HepG2 (cell line): Measurements from ENCODE around the gene ATP13A3. TPM values are rescaled to one million over a fixed set of nuclear protein-coding genes. Genes with fewer than 3 reads are reported as not detected.

ENCODE experiments used
- CBX5 ChIP-seq: sonication (generic); formaldehyde crosslinking; IDR thresholded peaks from 2 replicates; pipeline ENCODE4 v1.4.0; 2020; ENCODE audit warnings: missing genetic modification reagents, borderline replicate concordance
- HMG20B ChIP-seq: conservative IDR thresholded peaks from 2 replicates; pipeline ENCODE4 v1.6.1; 2016; ENCODE audit warnings: missing genetic modification reagents, missing compliant biosample characterization
- HMGA1 ChIP-seq: sonication (generic); formaldehyde crosslinking; conservative IDR thresholded peaks from 2 replicates; pipeline ENCODE4 v1.4.0; 2020; ENCODE audit warnings: missing genetic modification reagents
- MTF2 ChIP-seq: sonication (generic); formaldehyde crosslinking; IDR thresholded peaks from 2 replicates; pipeline ENCODE4 v1.5.0; 2020; ENCODE audit warnings: missing genetic modification reagents, borderline replicate concordance
- MYNN ChIP-seq: sonication (generic); formaldehyde crosslinking; IDR thresholded peaks from 2 replicates; pipeline ENCODE4 v1.4.0; 2020; ENCODE audit warnings: mild to moderate bottlenecking, low read depth, missing genetic modification reagents
- NRL ChIP-seq: sonication (generic); formaldehyde crosslinking; IDR thresholded peaks from 2 replicates; pipeline ENCODE4 v1.5.0; 2020; ENCODE audit warnings: missing genetic modification reagents, mild to moderate bottlenecking, moderate library complexity, borderline replicate concordance
- TRIM22 ChIP-seq: fragments of 450-650 bp; IDR thresholded peaks from 2 replicates; pipeline ENCODE4 v1.6.1; 2017
- XBP1 ChIP-seq: sonication (generic); formaldehyde crosslinking; IDR thresholded peaks from 2 replicates; pipeline ENCODE4 v1.5.0; 2020; ENCODE audit warnings: missing genetic modification reagents
- ZFP91 ChIP-seq: sonication (generic); formaldehyde crosslinking; IDR thresholded peaks from 2 replicates; pipeline ENCODE4 v1.9.0; 2022; ENCODE audit warnings: missing genetic modification reagents, mild to moderate bottlenecking, borderline replicate concordance
- ZNF234 ChIP-seq: sonication (generic); formaldehyde crosslinking; conservative IDR thresholded peaks from 2 replicates; pipeline ENCODE4 v1.5.1; 2020; ENCODE audit warnings: mild to moderate bottlenecking, missing genetic modification reagents
- ZNF251 ChIP-seq: sonication (generic); formaldehyde crosslinking; IDR thresholded peaks from 2 replicates; pipeline ENCODE4 v1.9.0; 2021; ENCODE audit warnings: mild to moderate bottlenecking, missing genetic modification reagents
- ZNF280B ChIP-seq: sonication (generic); formaldehyde crosslinking; IDR thresholded peaks from 2 replicates; pipeline ENCODE4 v1.5.0; 2020; ENCODE audit warnings: missing genetic modification reagents, mild to moderate bottlenecking, borderline replicate concordance
- polyA plus RNA-seq, 8 experiments: library from polyadenylated mRNA; depleted of rRNA in 3 of 8; stranded (reverse) in 7 of 8; unstranded in 1 of 8; fragments of >200 nt; fragmentation: Illumina TruSeq in 4 of 8; extraction: Trizol in 4 of 8; gene quantifications; 2 replicates each; pipeline versions ENCODE4 v1.2.1 to v1.2.3, GENCODE V29; 2011 to 2016; ENCODE audit warnings: low read depth in 4 of 8, missing spikeins in 1 of 8, mixed read lengths in 1 of 8; ENCODE audit not compliant: insufficient read depth in 1 of 8
- total RNA-seq, 5 experiments: library from RNA; depleted of rRNA; stranded (reverse); fragments of >200 nt; fragmentation: Illumina TruSeq; extraction: Trizol; gene quantifications; 2 replicates each; pipeline ENCODE4 v1.2.3, GENCODE V29; 2016; ENCODE audit warnings: low read depth in 1 of 5
- TF ChIP-seq, protein P1 (sequence below), 2 experiments: fragments of 450-650 bp in 1 of 2; sonication (generic) in 1 of 2; formaldehyde crosslinking in 1 of 2; IDR thresholded peaks; 2 replicates each; pipeline versions ENCODE4 v1.6.1 to v1.8.0; 2016 to 2022; ENCODE audit warnings: antibody characterized with exemption in 1 of 2, mild to moderate bottlenecking in 1 of 2, missing genetic modification reagents in 1 of 2

The ATP13A3 gene
- total and polyA plus RNA-seq, 2 of the 13 experiments (the other 11 are each of a cell fraction or from before 2014, with no cell fraction given) = 44.9 to 80.8 TPM

DNA sequence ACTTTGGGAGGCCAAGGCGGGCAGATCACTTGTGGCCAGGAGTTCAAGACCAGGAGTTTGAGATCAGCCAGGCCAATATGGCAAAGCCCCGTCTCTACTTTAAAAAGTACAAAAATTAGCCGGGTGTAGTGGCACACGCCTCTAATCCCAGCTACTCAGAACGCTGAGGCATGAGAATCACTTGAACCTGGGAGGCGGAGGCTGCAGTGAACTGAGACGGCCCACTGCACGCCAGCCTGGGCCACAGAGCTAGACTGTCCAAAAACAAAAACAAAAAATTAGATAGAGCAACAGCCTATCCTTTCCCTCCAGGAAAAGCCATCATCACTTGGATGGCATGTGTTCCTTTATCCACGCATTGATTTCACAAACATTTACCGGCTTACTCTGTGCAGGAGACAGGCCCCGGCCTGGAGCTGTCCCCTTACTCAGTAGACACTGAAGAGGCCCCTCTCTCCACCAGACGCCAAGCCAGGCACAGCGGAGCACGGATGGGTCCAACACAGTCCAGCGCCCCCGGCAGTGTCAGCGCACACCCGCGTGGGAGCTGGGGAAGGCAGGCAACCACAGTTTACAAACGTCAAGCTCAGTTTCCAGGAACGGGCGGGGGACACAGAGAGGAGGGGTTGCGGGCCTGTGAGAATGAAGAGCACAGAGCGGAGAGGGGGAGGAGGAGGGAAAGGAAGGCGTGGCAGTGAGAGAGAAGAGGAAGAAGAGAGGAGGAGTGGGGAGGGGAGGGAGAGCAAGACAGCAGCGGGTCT, 90.8 kb downstream of the ATP13A3 start (continued):
- TF ChIP-seq, protein P1, sequence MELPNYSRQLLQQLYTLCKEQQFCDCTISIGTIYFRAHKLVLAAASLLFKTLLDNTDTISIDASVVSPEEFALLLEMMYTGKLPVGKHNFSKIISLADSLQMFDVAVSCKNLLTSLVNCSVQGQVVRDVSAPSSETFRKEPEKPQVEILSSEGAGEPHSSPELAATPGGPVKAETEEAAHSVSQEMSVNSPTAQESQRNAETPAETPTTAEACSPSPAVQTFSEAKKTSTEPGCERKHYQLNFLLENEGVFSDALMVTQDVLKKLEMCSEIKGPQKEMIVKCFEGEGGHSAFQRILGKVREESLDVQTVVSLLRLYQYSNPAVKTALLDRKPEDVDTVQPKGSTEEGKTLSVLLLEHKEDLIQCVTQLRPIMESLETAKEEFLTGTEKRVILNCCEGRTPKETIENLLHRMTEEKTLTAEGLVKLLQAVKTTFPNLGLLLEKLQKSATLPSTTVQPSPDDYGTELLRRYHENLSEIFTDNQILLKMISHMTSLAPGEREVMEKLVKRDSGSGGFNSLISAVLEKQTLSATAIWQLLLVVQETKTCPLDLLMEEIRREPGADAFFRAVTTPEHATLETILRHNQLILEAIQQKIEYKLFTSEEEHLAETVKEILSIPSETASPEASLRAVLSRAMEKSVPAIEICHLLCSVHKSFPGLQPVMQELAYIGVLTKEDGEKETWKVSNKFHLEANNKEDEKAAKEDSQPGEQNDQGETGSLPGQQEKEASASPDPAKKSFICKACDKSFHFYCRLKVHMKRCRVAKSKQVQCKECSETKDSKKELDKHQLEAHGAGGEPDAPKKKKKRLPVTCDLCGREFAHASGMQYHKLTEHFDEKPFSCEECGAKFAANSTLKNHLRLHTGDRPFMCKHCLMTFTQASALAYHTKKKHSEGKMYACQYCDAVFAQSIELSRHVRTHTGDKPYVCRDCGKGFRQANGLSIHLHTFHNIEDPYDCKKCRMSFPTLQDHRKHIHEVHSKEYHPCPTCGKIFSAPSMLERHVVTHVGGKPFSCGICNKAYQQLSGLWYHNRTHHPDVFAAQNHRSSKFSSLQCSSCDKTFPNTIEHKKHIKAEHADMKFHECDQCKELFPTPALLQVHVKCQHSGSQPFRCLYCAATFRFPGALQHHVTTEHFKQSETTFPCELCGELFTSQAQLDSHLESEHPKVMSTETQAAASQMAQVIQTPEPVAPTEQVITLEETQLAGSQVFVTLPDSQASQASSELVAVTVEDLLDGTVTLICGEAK (IDR thresholded peaks at IDR 0.05) = no peak
- TF ChIP-seq, protein P1 (CRISPR knock-in tag; IDR thresholded peaks at IDR 0.05) = no peak
- TF ChIP-seq HMG20B (CRISPR knock-in tag) = no peak
- TF ChIP-seq MTF2 = 0 out of 2 replicates have a peak, but pooled peaks have one; percentile 34
- no peak for TF ChIP-seq CBX5 (CRISPR knock-in tag)
- TF ChIP-seq HMGA1 (CRISPR knock-in tag) = no peak
- no peak for TF ChIP-seq ZNF234
- TF ChIP-seq ZNF251 (CRISPR knock-in tag) = no peak
- TF ChIP-seq ZFP91 = peak; percentile 41; the same call in 1 of the 2 replicates
- no peak for TF ChIP-seq ZNF280B (CRISPR knock-in tag)
- TF ChIP-seq NRL (CRISPR knock-in tag) = peak; percentile 69; the same call in 1 of the 2 replicates
- TF ChIP-seq XBP1 (CRISPR knock-in tag) = no peak
- TF ChIP-seq MYNN (CRISPR knock-in tag) = no peak
- no peak for TF ChIP-seq TRIM22
